ENCODE measurements around the gene KANSL1.

KANSL1 gene

GRCh38 chr17:45997624-45998023 is 195.6 kb downstream of the KANSL1 start:
- TF ChIP-seq, protein P1, sequence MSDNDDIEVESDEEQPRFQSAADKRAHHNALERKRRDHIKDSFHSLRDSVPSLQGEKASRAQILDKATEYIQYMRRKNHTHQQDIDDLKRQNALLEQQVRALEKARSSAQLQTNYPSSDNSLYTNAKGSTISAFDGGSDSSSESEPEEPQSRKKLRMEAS (IDR thresholded peaks at IDR 0.05) = no peak
- no peak for TF ChIP-seq TEAD4 (IDR thresholded peaks at IDR 0.05)
- TF ChIP-seq TAF1 (IDR thresholded peaks at IDR 0.05; ENCODE audit: low read depth) = no peak
- no peak for TF ChIP-seq RAD21 (IDR thresholded peaks at IDR 0.05; ENCODE audit: low read depth)
- TF ChIP-seq, protein P2, sequence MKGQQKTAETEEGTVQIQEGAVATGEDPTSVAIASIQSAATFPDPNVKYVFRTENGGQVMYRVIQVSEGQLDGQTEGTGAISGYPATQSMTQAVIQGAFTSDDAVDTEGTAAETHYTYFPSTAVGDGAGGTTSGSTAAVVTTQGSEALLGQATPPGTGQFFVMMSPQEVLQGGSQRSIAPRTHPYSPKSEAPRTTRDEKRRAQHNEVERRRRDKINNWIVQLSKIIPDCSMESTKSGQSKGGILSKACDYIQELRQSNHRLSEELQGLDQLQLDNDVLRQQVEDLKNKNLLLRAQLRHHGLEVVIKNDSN (IDR thresholded peaks at IDR 0.05) = no peak
- TF ChIP-seq FOXM1 (IDR thresholded peaks at IDR 0.05; ENCODE audit: borderline replicate concordance, low read depth) = no peak
- TF ChIP-seq NFIC (IDR thresholded peaks at IDR 0.05) = no peak
- no peak for TF ChIP-seq EP300 (IDR thresholded peaks at IDR 0.05; ENCODE audit: borderline replicate concordance)
- TF ChIP-seq YY1 (IDR thresholded peaks at IDR 0.05; ENCODE audit: low read depth) = no peak
- no peak for TF ChIP-seq EGR1 (IDR thresholded peaks at IDR 0.05)
- no peak for TF ChIP-seq ZBTB7A (IDR thresholded peaks at IDR 0.05; ENCODE audit: low read depth)
- TF ChIP-seq CREB1 (IDR thresholded peaks at IDR 0.05; ENCODE audit: low read depth) = no peak
- TF ChIP-seq CEBPB (IDR thresholded peaks at IDR 0.05) = no peak
- no peak for TF ChIP-seq TCF12 (IDR thresholded peaks at IDR 0.05; ENCODE audit: low read depth)
- no peak for TF ChIP-seq REST (IDR thresholded peaks at IDR 0.05; ENCODE audit: low read depth)

DNA sequence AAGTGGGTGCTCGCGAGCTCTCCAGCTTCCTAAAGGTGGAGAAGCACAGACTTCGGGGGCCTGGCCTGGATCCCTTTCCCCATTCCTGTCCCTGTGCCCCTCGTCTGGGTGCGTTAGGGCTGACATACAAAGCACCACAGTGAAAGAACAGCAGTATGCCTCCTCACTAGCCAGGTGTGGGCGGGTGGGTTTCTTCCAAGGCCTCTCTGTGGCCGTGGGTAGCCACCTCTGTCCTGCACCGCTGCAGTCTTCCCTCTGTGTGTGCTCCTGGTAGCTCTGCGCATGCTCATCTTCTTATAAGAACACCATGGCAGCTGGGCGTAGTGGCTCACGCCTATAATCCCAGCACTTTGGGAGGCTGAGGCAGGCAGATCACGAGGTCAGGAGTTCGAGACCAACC is 196.1 kb downstream of the KANSL1 start:
- no peak for TF ChIP-seq CEBPB (IDR thresholded peaks at IDR 0.05)
- TF ChIP-seq REST (IDR thresholded peaks at IDR 0.05; ENCODE audit: low read depth) = no peak
- no peak for TF ChIP-seq CREB1 (IDR thresholded peaks at IDR 0.05; ENCODE audit: low read depth)
- no peak for TF ChIP-seq NFIC (IDR thresholded peaks at IDR 0.05)
- TF ChIP-seq TAF1 (IDR thresholded peaks at IDR 0.05; ENCODE audit: low read depth) = no peak
- no peak for TF ChIP-seq FOXM1 (IDR thresholded peaks at IDR 0.05; ENCODE audit: borderline replicate concordance, low read depth)
- TF ChIP-seq, protein P2 (IDR thresholded peaks at IDR 0.05) = no peak
- TF ChIP-seq YY1 (IDR thresholded peaks at IDR 0.05; ENCODE audit: low read depth) = no peak
- TF ChIP-seq EGR1 (IDR thresholded peaks at IDR 0.05) = no peak
- no peak for TF ChIP-seq EP300 (IDR thresholded peaks at IDR 0.05; ENCODE audit: borderline replicate concordance)
- TF ChIP-seq ZBTB7A (IDR thresholded peaks at IDR 0.05; ENCODE audit: low read depth) = no peak

DNA sequence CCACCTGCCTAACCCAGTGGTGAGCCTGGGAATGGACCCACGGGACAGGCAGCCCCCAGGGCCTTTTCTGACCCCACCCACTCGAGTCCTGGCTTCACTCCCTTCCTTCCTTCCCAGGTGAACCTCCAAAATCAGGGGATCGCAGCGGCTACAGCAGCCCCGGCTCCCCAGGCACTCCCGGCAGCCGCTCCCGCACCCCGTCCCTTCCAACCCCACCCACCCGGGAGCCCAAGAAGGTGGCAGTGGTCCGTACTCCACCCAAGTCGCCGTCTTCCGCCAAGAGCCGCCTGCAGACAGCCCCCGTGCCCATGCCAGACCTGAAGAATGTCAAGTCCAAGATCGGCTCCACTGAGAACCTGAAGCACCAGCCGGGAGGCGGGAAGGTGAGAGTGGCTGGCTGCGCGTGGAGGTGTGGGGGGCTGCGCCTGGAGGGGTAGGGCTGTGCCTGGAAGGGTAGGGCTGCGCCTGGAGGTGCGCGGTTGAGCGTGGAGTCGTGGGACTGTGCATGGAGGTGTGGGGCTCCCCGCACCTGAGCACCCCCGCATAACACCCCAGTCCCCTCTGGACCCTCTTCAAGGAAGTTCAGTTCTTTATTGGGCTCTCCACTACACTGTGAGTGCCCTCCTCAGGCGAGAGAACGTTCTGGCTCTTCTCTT is 196.8 kb downstream of the KANSL1 start:
- TF ChIP-seq NFIC (IDR thresholded peaks at IDR 0.05) = no peak
- no peak for TF ChIP-seq CEBPB (IDR thresholded peaks at IDR 0.05)
- no peak for TF ChIP-seq REST (IDR thresholded peaks at IDR 0.05; ENCODE audit: low read depth)
- TF ChIP-seq TEAD4 (IDR thresholded peaks at IDR 0.05) = no peak
- no peak for TF ChIP-seq YY1 (IDR thresholded peaks at IDR 0.05; ENCODE audit: low read depth)
- TF ChIP-seq ZBTB7A (IDR thresholded peaks at IDR 0.05; ENCODE audit: low read depth) = no peak
- no peak for TF ChIP-seq FOXM1 (IDR thresholded peaks at IDR 0.05; ENCODE audit: borderline replicate concordance, low read depth)

- TF ChIP-seq ZBTB7A (IDR thresholded peaks at IDR 0.05; ENCODE audit: low read depth) (no peak), FOXM1 (IDR thresholded peaks at IDR 0.05; ENCODE audit: borderline replicate concordance, low read depth) (no peak), TAF1 (IDR thresholded peaks at IDR 0.05; ENCODE audit: low read depth) (no peak), CEBPB (IDR thresholded peaks at IDR 0.05) (no peak), RAD21 (IDR thresholded peaks at IDR 0.05; ENCODE audit: low read depth) (no peak), YY1 (IDR thresholded peaks at IDR 0.05; ENCODE audit: low read depth) (no peak), CREB1 (IDR thresholded peaks at IDR 0.05; ENCODE audit: low read depth) (no peak), EP300 (IDR thresholded peaks at IDR 0.05; ENCODE audit: borderline replicate concordance) (no peak), EGR1 (IDR thresholded peaks at IDR 0.05) (no peak), NFIC (IDR thresholded peaks at IDR 0.05) (no peak), REST (IDR thresholded peaks at IDR 0.05; ENCODE audit: low read depth) (no peak), TEAD4 (IDR thresholded peaks at IDR 0.05) (no peak), TCF12 (IDR thresholded peaks at IDR 0.05; ENCODE audit: low read depth) (no peak)
- TF ChIP-seq, protein P2 (IDR thresholded peaks at IDR 0.05) = no peak
- TF ChIP-seq, protein P1 (IDR thresholded peaks at IDR 0.05) = no peak
These were observed 197.5 kb downstream of the KANSL1 start for GRCh38 chr17:45995627-45996270.
